HL-60 (cell line): ENCODE data around the gene MRAS.

ENCODE experiments used
- DNase-seq, 2 experiments: peaks; one replicate each; pipeline ENCODE4 v3.0.0-alpha.2; 2010 to 2020; ENCODE audit warnings: low read depth in 1 of 2, low spot score in 1 of 2
- H3K27ac ChIP-seq: fragments of 250-450 bp; sonication (Bioruptor Pico); replicated peaks from 2 replicates; pipeline ENCODE4 v1.5.1; 2020; ENCODE audit warnings: mild to moderate bottlenecking, moderate library complexity
- H3K27me3 ChIP-seq: fragments of 250-450 bp; sonication (Bioruptor Pico); 2 replicates; pipeline ENCODE4 v1.5.1; 2021; ENCODE audit warnings: mild to moderate bottlenecking, moderate library complexity; ENCODE audit not compliant: insufficient read depth, poor library complexity, severe bottlenecking
- H3K4me3 ChIP-seq: replicated peaks from 2 replicates; pipeline ENCODE4 v1.5.1; 2011; ENCODE audit warnings: mild to moderate bottlenecking, control low read depth, low read length; ENCODE audit not compliant: insufficient read depth
- GABPA ChIP-seq: IDR thresholded peaks from 2 replicates; pipeline ENCODE4 v1.6.1; 2012; ENCODE audit warnings: low read depth
- POLR2AphosphoS5 ChIP-seq: IDR thresholded peaks from 2 replicates; pipeline ENCODE4 v1.6.1; 2012; ENCODE audit warnings: low read depth
- SPI1 ChIP-seq: IDR thresholded peaks from 2 replicates; pipeline ENCODE4 v1.6.1; 2012; ENCODE audit warnings: low read depth, mild to moderate bottlenecking, borderline replicate concordance
- TF ChIP-seq, protein P1 (sequence below): IDR thresholded peaks from one replicate; pipeline ENCODE4 v1.5.1; 2011; ENCODE audit warnings: low read length, control low read depth, inconsistent platforms; ENCODE audit not compliant: insufficient read depth
- TF ChIP-seq, protein P2 (sequence below): IDR thresholded peaks from 2 replicates; pipeline ENCODE4 v1.6.1; 2012; ENCODE audit warnings: low read depth; ENCODE audit not compliant: insufficient replicate concordance

Gene MRAS

DNA sequence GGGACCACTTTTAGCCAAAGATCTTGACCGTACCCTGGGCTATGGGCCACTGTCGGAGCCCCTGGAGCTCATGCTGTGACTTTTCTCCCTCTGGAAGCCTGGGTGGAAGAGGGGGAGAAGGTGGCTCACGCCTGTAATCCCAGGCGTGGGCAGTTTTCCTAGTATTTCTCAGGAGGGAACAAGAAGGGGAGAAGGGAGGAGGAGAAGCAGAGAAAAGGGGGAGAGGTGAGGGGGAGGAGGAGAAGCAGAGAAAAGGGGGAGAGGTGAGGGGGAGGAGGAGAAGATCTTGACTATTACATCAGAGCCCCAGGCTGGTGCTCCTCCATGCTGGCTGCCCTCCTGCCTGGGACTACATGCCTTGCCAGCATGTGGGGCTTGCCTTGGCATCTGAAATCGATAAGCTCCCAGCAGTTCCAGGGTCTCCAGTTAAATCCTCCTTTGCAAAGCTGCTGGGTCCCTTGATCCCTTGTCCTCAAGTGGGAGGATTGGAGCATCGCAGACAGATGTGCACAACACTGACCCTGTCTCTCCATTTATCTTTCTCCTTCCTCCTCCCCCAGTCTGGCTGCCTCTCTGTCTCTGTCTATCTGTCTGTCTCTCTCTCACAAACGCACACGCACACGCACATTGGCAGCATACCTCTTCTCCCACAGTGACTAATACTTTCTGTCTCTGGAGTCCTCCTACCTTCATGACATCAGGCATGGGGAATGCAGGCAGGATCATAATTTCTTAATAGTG, 41.6 kb downstream of the MRAS start:
- no peak for DNase-seq
- no peak overlapping the region for H3K27ac ChIP-seq
- no peak for TF ChIP-seq GABPA
- TF ChIP-seq, protein P1, sequence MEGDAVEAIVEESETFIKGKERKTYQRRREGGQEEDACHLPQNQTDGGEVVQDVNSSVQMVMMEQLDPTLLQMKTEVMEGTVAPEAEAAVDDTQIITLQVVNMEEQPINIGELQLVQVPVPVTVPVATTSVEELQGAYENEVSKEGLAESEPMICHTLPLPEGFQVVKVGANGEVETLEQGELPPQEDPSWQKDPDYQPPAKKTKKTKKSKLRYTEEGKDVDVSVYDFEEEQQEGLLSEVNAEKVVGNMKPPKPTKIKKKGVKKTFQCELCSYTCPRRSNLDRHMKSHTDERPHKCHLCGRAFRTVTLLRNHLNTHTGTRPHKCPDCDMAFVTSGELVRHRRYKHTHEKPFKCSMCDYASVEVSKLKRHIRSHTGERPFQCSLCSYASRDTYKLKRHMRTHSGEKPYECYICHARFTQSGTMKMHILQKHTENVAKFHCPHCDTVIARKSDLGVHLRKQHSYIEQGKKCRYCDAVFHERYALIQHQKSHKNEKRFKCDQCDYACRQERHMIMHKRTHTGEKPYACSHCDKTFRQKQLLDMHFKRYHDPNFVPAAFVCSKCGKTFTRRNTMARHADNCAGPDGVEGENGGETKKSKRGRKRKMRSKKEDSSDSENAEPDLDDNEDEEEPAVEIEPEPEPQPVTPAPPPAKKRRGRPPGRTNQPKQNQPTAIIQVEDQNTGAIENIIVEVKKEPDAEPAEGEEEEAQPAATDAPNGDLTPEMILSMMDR = no peak
- TF ChIP-seq, protein P2, sequence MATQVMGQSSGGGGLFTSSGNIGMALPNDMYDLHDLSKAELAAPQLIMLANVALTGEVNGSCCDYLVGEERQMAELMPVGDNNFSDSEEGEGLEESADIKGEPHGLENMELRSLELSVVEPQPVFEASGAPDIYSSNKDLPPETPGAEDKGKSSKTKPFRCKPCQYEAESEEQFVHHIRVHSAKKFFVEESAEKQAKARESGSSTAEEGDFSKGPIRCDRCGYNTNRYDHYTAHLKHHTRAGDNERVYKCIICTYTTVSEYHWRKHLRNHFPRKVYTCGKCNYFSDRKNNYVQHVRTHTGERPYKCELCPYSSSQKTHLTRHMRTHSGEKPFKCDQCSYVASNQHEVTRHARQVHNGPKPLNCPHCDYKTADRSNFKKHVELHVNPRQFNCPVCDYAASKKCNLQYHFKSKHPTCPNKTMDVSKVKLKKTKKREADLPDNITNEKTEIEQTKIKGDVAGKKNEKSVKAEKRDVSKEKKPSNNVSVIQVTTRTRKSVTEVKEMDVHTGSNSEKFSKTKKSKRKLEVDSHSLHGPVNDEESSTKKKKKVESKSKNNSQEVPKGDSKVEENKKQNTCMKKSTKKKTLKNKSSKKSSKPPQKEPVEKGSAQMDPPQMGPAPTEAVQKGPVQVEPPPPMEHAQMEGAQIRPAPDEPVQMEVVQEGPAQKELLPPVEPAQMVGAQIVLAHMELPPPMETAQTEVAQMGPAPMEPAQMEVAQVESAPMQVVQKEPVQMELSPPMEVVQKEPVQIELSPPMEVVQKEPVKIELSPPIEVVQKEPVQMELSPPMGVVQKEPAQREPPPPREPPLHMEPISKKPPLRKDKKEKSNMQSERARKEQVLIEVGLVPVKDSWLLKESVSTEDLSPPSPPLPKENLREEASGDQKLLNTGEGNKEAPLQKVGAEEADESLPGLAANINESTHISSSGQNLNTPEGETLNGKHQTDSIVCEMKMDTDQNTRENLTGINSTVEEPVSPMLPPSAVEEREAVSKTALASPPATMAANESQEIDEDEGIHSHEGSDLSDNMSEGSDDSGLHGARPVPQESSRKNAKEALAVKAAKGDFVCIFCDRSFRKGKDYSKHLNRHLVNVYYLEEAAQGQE = no peak
- TF ChIP-seq POLR2AphosphoS5 = no peak
- no peak for TF ChIP-seq SPI1
- H3K27me3 ChIP-seq = no peaks in the 10 kb centered on the region
- no peak overlapping the region for H3K4me3 ChIP-seq

DNA sequence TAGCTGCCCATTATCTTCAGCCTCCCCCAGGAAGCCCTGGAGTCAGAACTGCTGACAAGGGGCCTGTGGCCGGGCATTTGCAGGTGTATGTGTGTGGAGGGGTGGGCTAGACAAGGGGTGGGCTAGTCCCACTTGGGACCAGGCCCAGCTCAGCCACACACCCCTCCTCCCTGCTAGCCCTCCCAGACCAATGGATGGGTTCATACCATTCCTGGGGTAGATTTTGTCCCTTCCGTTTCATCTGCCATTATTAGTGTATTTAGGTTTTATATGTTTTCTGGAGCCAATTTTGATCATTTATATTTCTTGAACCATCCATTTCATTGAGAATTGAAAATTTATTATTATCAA, 42.2 kb downstream of the MRAS start:
- Histone ChIP-seq H3K27me3 (no peaks in the 10 kb centered on the region), H3K4me3 (no peak overlapping the region), H3K27ac (no peak overlapping the region)
- TF ChIP-seq SPI1 (no peak), POLR2AphosphoS5 (no peak), GABPA (no peak)
- TF ChIP-seq, protein P1 = no peak
- TF ChIP-seq, protein P2 = no peak
- DNase-seq = no peak

DNA sequence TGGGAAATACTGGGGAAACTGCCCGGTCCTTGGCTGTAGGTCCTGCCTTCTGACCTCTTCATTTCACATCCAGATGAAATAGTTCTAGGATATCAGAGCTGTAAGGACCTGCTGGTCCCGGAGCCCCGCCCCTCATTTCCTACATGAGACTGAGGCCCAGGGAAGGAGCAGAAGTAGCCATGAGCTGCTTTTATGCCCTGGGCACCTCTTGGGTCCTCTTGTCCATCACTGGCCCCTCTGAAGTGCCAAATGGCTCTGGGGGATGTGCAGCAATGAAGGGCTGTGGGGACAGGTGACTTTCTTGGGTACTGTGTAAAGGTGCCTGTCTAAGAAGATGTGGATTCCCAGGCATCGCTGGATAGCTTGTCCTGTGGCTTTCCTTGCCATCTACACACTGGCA, 45.8 kb downstream of the MRAS start:
- Histone ChIP-seq H3K4me3 (no peak overlapping the region), H3K27ac (no peak overlapping the region), H3K27me3 (no peaks in the 10 kb centered on the region)
- TF ChIP-seq SPI1 = no peak
- no peak for TF ChIP-seq GABPA
- TF ChIP-seq POLR2AphosphoS5 = no peak
- TF ChIP-seq, protein P2 = no peak
- TF ChIP-seq, protein P1 = no peak
- no peak for DNase-seq
